ENCODE results near the gene SLC10A3.

Gene SLC10A3

GRCh38 chrX:154490414-154491083 lies at the start of gene SLC10A3:
Gene SLC10A3 (minus strand): TSS chrX:154490629. CDS start chrX:154488940, 1,689 bp downstream.
- DNase-seq = peak; percentile 90

DNA sequence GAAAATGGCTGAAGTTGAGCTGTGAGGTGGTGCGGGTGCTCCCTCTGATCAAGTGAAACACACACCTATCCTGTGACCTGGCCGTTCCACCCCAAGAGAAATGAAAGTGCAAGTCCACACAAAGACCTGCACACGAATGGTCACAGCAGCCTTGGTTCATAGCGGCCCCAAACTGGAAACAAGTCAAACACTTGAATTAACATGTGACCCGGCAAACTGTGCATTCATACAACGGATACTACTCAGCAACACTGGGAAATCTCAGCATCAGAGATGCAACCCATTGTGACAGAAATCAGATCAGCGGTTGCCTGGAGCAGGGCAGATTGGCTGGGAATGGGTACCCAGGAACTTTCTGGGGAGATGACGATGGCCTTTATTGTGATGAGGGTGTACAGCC lies 48.6 kb upstream of the SLC10A3 start:
- DNase-seq = no peak

- DNase-seq = no peak
These were observed 45.5 kb upstream of the SLC10A3 start for GRCh38 chrX:154535892-154536291.

DNA sequence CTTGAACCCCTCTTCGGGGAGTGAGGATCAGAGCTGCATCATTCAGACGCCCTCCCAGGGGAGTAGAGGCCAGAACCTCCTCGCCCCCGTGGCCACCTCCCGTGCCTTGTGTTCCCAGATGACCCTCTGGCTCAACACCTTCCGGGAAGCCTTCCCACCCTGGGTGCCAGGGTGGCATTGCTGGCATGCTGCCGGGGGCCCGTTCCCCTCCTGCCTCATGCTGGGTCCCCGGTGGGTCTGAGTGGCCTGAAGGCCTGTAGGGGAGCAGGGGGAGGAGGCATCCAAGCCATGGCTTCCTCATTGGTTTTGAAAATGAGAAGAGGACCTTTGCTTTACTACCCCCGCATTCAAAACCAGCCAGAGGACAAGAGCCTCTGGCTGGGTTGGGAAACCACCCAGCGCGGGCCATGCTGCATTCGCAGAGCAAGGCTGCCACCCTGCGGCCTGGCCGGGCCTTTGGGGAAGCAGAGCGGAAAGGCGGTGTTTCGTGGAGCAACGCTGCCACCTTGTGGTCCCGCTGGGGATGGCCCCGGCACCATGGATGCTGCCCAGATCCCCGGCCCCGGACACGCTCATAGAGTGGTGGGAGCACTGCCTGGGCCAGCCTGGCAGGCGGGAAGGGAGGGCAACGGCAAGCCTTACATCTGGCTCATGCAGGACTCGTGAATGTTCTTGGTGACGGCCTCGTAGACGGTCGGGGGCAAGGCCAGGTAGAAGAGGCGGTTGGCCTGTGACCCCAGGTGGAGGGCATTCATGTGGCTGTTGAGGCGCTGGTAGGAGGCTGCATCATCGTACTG lies 44.3 kb upstream of the SLC10A3 start:
- DNase-seq = peak; percentile 87

DNA sequence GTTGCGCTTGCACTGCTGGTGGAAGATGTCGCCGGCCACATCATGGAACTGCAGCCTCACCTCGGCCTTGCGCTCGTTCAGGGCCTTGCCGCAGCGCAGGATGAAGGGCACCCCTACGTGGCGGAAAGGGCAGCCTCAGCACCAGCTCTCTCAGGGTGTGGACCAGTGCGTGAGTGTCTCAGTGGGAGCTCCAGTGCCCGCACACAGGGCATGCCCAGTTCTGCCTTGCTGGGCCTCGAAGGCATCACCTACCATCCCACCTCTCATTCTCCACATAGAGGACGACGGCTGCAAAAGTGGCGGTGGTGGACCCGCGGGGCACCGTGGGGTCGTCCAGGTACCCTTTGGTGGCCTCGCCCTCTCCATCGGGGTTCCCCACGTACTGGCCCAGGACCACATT lies 42.3 kb upstream of the SLC10A3 start:
- DNase-seq = no peak

DNA sequence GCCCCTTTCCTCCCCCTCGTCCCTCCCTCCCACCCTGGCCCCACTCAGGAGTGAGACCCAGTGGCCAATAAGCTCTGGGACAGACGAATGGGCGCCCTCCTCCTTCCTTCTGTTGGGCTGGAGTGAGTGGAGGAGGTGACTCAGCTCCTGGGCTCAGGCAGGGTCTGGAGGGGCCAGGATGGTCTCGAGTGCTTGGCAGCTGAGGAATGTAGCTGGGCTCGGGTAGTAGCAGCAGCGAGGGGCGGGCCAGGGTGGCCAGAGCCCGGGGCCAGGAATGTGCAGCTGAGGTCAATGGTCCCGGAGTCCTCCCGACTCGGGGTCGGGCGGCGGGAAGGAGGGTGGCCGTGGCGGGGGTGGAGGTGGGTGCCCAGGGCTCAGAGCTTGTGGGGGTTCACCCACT lies 41.2 kb upstream of the SLC10A3 start:
- no peak for DNase-seq

GRCh38 chrX:154530286-154530685 lies 39.9 kb upstream of the SLC10A3 start:
- no peak for DNase-seq

DNA sequence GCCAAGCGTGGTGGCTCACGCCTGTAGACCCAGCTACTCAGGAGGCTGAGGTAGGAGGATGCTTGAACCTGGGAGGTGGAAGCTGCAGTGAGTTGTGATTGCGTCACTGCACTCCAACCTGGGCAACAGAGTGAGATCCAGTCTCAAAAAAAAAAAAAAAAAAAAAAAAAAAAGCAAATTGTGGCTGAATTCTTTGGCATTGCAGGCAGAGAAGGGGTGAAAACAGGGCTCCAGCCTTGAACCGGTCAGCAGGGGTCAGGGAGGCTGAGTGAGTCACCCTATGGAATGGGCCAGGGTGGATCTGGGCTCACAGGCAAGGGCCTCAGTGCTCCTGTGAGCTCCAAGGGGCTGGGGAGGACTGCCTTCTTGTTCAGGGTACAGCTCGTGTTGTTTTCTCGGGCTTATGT lies 38.8 kb upstream of the SLC10A3 start:
- no peak for DNase-seq

GRCh38 chrX:154526901-154527675 lies 36.7 kb upstream of the SLC10A3 start:
- peak; percentile 65 for DNase-seq

- DNase-seq = no peak
These were observed 35.4 kb upstream of the SLC10A3 start for GRCh38 chrX:154525606-154526490.

GRCh38 chrX:154519389-154519788 lies 29.0 kb upstream of the SLC10A3 start:
- DNase-seq = no peak

DNA sequence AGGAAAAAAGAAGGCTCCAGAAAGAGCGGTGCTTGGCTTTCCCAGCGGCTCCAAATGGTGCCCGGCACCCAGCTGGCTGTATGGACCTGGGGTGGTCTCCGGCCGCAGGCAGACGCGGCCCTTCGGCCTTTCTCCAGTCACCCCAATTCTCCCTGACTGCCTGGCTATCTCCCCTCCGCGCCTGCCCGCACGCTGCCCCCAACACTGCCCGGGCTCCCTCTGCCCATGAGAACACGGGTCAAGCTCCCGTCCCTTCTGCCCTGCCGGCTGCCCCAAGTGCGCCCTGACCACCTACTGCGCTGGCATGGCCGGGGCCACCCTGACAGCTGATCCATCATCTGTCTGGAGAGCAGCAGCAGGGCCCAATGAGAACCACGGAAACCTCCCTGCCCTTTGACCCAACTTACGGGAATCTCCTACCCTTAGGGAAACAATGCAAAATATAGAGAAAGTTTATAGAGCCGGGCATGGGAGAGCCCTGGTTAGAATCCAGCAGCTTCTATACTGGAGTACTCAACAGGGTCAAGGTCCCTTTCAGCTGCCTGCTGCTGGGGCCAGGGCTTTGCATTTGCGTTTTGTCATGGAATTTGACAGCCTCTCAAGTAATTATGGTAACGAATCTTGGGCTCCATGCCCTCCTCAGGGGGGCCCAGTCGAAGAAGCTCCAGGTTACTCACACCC lies 26.8 kb upstream of the SLC10A3 start:
- DNase-seq = no peak

GRCh38 chrX:154516656-154517100 lies 26.2 kb upstream of the SLC10A3 start:
- no peak for DNase-seq

DNA sequence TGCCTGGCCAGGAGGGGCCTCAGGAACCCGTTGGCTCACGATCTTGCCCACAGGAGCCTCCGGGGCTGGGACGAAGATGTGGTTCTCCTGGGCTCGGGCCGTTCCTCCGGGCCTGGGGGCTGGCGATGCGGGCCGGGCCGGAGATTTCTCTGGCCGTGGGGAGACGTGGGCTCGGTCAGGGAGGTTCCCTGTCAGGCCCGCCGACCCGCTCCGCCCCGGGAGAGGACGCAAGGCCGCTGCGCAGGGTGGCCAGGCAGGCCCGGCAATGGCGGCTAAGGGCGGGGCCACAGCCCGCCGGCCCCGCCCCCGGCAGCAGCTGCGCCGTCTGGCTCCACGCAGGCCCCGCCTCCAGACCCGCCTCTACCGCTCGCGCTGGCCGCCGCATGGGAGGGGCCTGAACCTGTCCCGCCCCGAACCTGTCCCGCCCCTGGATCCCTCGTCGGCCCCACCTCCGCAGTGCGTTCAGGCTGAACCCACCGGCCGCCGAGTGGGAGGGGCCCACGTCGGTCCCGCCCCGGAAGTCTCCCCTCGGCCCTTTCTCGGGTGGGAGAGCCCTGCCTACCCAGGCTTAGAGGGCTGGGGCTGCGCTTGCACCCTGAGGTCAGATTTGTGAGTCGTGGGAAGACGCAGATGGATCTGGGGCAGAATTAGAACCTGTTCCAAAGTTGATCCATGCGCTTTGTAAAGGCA lies 25.7 kb upstream of the SLC10A3 start, which contains the start of gene FAM3A:
TSS of gene FAM3A (minus strand) at position 267 of the 690 bp plus-strand sequence. CDS start 460 bp downstream, outside the sequence.
- peak; percentile 91 for DNase-seq

DNA sequence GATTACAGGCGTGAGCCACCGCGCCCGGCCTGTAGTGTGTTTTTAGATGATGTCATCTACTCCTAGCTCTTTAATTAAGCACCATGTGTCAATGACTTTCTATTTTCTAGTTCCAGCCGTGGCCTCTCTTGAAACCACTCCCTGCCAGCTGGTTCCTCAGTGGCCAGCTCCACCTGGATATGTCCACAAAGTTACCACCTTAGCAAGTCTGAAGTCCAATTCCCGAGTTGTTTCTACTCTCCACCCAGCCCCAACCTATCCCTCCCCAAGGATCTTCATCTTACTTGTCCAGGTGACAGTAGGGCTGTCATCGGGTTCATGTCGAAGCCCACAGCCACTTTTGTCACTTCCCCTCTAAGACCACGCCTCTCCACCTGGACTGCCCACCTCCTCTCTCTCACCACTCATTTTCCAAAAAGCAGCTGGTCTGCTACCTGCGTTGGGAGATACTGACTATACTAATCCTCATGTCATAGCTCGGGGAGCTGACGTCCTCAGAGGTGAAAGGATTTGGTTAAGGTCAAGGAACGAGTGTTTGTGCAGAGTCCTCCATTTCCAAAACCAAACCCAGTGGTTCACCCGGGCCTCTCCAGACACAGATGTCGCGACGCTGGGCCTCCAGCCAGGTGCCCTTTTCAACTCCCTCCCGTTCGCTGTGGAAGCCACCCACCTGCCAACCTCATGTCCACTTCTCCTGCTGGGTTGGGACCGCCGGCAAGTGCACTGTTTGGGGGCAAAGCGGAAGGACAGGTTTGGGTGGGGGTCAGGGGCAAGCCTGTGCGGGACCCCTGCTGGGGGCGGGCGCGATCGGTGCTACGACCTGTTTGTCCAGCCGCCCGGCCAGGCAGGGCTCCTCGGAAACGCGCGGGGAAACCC lies 24.9 kb upstream of the SLC10A3 start:
- DNase-seq = peak; percentile 12

- DNase-seq = no peak
These were observed 23.3 kb upstream of the SLC10A3 start for GRCh38 chrX:154513716-154514115.

- no peak for DNase-seq
These were observed 22.6 kb upstream of the SLC10A3 start for GRCh38 chrX:154512879-154513553.

GRCh38 chrX:154511761-154512160 lies 21.3 kb upstream of the SLC10A3 start:
- DNase-seq = no peak

- no peak for DNase-seq
These were observed 19.0 kb upstream of the SLC10A3 start for GRCh38 chrX:154509455-154509854.

- no peak for DNase-seq
These were observed 17.9 kb upstream of the SLC10A3 start for GRCh38 chrX:154508384-154508745.

Measured in activated naive CD4-positive, alpha-beta T cell treated with Interleukin-2 at 50 U/mL for 16 hours (primary cell).